ENCODE data around the gene IGF2.

GRCh38 chr11:2139621-2140337 lies 590 bp upstream of the IGF2 start:
- TF ChIP-seq REST (IDR thresholded peaks at IDR 0.05; ENCODE audit: low read depth) (no peak), FOXM1 (IDR thresholded peaks at IDR 0.05; ENCODE audit: borderline replicate concordance, low read depth) (no peak), YY1 (IDR thresholded peaks at IDR 0.05; ENCODE audit: low read depth) (no peak), TAF1 (IDR thresholded peaks at IDR 0.05; ENCODE audit: low read depth) (no peak), CREB1 (IDR thresholded peaks at IDR 0.05; ENCODE audit: low read depth) (no peak), EP300 (IDR thresholded peaks at IDR 0.05; ENCODE audit: borderline replicate concordance) (no peak), MAX (IDR thresholded peaks at IDR 0.05) (no peak), CEBPB (IDR thresholded peaks at IDR 0.05) (no peak), EGR1 (IDR thresholded peaks at IDR 0.05) (no peak), RAD21 (IDR thresholded peaks at IDR 0.05; ENCODE audit: low read depth) (no peak)
